ENCODE data around the gene RAF1.
"Not testable (repeated sequence)": the region's sequence is repeated elsewhere in the genome, so short reads cannot be mapped to it uniquely, and the experiment has no call there.

Gene RAF1

GRCh38 chr3:12663936-12664908, at the start of gene RAF1:
Gene RAF1, minus strand, starts transcription at chr3:12664117. Its CDS starts 45,396 bp downstream, at chr3:12618721.
- DNase-seq: peak; percentile 81 to 93

- DNase-seq: no peak
Observed at GRCh38 chr3:12710062-12710461, 46.1 kb upstream of the RAF1 start.

- DNase-seq: no peak
Observed at GRCh38 chr3:12709334-12709733, 45.4 kb upstream of the RAF1 start.

DNA sequence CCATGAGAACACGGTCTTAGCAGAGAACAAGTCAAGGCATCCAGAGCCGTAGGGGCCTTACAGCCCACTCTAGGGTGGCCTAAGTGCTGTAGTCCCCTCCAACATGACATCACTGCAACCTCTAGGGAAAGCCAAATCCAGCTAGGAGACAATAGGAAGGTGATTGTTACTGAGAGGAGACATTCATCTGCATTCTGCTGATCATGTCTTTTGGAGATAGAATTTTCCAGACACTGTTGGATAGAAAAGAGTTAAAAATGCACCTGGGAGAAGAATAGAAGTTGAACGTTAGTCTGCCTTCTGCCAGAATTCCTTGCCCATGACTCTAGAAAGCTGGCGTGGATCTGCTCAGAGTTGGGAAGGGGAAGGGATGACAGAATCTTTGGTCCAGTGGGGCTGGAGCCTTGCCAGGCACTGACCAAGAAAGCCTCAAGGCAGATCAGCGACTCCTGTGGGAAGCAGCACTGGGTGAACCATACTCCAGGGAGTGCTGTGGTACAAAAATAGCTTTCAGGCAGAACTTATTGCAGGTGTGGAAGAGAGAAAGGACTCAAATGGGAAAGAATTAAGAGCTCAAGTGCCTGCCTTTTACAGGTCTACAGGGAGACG, 44.8 kb upstream of the RAF1 start:
- no peak for DNase-seq

- no peak for DNase-seq
Observed at GRCh38 chr3:12707449-12707848, 43.5 kb upstream of the RAF1 start.

DNA sequence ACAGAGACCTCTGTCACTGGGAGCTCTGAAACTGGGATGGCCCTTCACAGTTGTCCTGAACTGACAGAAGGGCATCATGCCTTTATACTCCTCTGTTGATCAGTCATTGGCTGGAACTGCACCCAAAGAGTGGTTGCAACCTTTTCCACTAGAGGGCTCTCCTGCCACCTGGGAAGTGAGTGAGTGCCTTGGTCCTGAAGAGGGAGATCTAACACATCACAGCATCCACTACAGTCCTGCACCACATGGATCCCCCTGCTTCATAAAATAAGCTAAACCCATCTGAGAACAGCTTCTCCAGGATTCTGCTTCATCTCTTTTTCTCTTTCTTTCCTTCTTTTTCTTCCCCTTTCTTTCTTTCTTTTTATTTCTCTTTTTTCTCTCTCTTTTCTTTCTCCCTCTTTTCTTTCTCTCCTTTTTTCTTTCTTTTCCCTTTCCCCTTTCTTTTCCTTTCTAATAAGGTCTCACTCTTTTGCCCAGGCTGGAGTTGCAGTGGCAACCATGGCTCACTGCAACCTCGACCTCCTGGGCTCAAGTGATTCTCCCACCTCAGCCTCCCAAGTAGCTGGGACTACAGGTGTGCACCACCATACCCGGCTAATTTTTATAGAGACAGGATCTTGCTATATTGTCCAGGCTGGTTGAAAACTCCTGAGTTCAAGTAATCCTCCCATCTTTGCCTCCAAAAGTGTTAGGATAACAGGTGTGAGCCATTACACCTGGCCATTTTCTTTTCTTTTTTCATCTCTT, 42.8 kb upstream of the RAF1 start:
- peak; percentile 22 to 54 for DNase-seq

- DNase-seq: no peak
Observed at GRCh38 chr3:12705981-12706380, 42.1 kb upstream of the RAF1 start.

GRCh38 chr3:12705374-12705926, 41.5 kb upstream of the RAF1 start:
- no peak for DNase-seq

DNA sequence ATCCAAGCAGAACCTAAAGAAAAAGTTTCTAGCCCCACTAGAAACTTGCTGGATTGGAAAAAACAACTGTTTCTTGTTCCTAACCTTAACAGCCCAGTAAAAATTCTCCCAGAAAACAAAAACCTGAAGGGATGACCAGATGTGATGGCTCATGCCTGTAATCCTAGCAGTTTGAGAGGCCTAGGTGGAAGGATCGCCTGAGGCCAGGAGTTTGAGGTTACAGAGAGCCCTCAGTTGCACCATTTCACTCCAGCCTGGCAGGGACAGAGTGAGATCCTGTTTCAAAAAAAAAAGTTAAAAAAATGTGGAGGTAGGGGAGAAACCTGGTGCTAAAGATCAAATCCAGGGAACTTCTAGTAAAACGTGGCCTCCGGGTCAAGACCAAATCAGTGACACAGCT, 38.6 kb upstream of the RAF1 start:
- no peak for DNase-seq

- DNase-seq: not testable (repeated sequence)
Observed at GRCh38 chr3:12701601-12702000, 37.7 kb upstream of the RAF1 start.

DNA sequence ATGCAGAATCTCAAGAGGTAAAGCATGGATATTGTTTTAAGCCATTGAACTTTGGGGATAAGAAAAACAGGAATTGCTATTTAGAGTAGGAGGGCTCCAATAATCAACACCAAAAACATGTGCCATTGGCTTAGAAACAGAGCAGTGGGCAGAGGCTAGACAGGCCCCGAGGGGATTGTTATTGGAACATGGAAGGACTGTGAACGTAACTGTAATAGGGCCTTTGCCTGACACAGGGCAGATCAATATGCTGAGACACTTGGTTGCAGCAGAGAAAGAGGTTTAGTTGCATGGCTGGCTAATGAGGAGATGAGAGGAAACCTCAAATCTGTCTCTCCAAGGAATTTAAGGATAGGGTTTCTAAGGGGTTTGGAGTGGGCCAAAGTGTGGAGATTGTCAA, 36.9 kb upstream of the RAF1 start:
- no peak for DNase-seq

- no peak for DNase-seq
Observed at GRCh38 chr3:12695916-12696315, 32.0 kb upstream of the RAF1 start.

DNA sequence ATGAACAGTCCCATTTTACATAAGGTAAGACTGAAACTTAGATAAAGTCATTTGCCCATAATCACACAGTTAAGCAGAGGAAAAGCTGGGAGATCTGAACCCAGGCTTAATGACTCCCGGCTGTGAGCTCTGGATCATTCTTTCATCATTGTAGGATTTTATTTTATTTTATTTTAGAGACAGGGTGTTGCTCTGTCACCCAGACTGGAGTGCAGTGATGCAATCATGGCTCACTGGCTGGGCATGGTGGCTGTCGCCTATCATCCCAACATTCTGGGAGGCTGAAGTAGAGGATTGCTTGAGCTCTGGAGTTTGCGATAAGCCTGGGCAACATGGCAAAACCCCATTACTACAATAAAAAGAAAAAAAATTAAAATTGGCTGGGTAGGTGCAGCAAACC, 31.2 kb upstream of the RAF1 start:
- no peak for DNase-seq

- no peak for DNase-seq
Observed at GRCh38 chr3:12692444-12692843, 28.5 kb upstream of the RAF1 start.

- no peak for DNase-seq
Observed at GRCh38 chr3:12689997-12690711, 26.2 kb upstream of the RAF1 start.

DNA sequence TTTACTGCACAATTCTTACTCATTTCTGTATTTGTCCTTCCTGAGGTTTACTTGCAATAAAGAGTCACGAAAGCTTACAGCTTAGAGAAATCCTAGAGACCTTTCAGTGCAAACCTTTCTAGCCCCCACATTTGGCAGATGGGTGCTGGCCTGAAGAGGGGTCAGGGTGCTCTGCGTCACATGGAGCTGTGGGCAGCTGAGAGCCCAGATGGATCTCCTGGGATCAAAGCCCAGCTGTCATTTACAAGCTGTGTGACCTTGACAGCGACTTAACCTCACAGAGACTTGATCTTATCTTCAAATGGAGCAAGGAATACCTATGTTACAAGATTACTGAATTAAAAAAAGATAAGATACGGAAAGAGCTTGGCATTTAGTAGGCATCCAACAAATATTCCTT, 24.0 kb upstream of the RAF1 start:
- no peak for DNase-seq

DNA sequence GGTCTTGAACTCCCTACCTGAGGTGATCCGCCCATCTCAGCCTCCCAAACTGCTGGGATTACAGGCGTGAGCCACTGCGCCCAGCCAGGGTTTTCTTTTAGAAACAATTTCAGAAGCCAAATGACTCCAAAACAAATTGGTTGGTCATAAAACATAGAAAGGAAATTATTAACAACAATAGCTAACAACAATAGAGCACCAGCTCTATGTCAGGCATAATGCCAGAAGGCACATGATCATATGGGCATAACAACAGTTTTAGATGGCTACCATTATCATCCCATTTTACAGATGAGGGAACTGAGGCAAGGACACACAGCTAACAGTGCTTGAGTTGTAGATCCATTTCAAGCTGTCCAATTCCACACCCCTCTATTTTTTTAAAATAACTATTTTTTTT, 22.2 kb upstream of the RAF1 start:
- no peak for DNase-seq

DNA sequence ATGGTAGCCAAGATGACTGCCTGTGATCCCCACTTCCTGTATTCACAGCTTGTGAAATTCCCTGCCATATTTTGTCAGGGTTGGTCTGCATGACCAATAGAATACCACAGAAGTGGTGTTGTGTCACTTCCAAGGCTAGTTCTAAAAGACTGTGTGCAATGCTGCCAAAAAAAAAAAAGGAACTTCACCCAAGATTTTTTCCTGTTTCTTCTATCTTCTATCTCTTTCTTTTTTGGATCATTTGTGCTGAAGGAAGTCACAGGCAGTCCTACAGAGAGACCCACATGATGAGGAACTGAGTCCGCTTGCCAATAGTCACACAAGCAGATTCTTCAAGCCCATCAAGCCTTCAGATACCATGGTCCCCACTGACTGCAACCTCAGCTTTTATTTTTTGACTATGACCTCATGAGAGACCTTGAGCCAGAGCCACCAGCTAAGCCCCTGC, 18.1 kb upstream of the RAF1 start:
- DNase-seq: no peak

- no peak for DNase-seq
Observed at GRCh38 chr3:12681089-12681942, 17.4 kb upstream of the RAF1 start.

GRCh38 chr3:12679468-12679867, 15.6 kb upstream of the RAF1 start:
- no peak for DNase-seq

- DNase-seq: no peak
Observed at GRCh38 chr3:12677616-12678015, 13.7 kb upstream of the RAF1 start.

All from NCI-H1930 (cell line).